MM.1S (cell line): ENCODE measurements around the gene HYOU1.

Experiments
- DNase-seq: peaks from one replicate; pipeline ENCODE4 v3.0.0-alpha.2; 2015
- H2AFZ ChIP-seq: fragments of 300-600 bp; sonication (generic); 2 replicates; pipeline ENCODE4 v1.6.0; 2016; ENCODE audit warnings: antibody characterized with exemption, low read length
- H3F3A ChIP-seq: fragments of 300-600 bp; sonication (generic); 2 replicates; pipeline ENCODE4 v1.6.1; 2016; ENCODE audit warnings: mild to moderate bottlenecking, antibody characterized with exemption, low read length, moderate library complexity, mixed read lengths; ENCODE audit not compliant: insufficient read depth
- H3K27ac ChIP-seq: fragments of 300-600 bp; sonication (generic); 2 replicates; pipeline ENCODE4 v1.5.1; 2016; ENCODE audit warnings: mild to moderate bottlenecking, low read length
- H3K27me3 ChIP-seq: fragments of 300-600 bp; sonication (generic); replicated peaks from 2 replicates; pipeline ENCODE4 v1.6.0; 2016; ENCODE audit warnings: low read length; ENCODE audit not compliant: insufficient read depth
- H3K36me3 ChIP-seq: fragments of 300-600 bp; sonication (generic); replicated peaks from 2 replicates; pipeline ENCODE4 v1.6.1; 2016; ENCODE audit warnings: mild to moderate bottlenecking, low read length, mixed read lengths; ENCODE audit not compliant: insufficient read depth
- H3K4me1 ChIP-seq: fragments of 300-600 bp; sonication (generic); 2 replicates; pipeline ENCODE4 v1.6.1; 2016; ENCODE audit warnings: low read length, mixed read lengths
- H3K4me2 ChIP-seq: fragments of 300-600 bp; sonication (generic); 2 replicates; pipeline ENCODE4 v1.6.0; 2016; ENCODE audit warnings: low read depth, low read length
- H3K4me3 ChIP-seq: fragments of 300-600 bp; sonication (generic); 2 replicates; pipeline ENCODE4 v1.5.1; 2016; ENCODE audit warnings: low read length, mixed read lengths
- H3K79me2 ChIP-seq: fragments of 300-600 bp; sonication (generic); 2 replicates; pipeline ENCODE4 v1.6.1; 2016; ENCODE audit warnings: mixed run types, low read length, mixed read lengths
- H3K9ac ChIP-seq: fragments of 300-600 bp; sonication (generic); 2 replicates; pipeline ENCODE4 v1.6.1; 2016; ENCODE audit warnings: low read length, mixed read lengths
- H3K9me2 ChIP-seq: fragments of 300-600 bp; sonication (generic); replicated peaks from 2 replicates; pipeline ENCODE4 v1.6.1; 2016; ENCODE audit warnings: mild to moderate bottlenecking, low read length, mixed read lengths; ENCODE audit not compliant: insufficient read depth
- H3K9me3 ChIP-seq: fragments of 300-600 bp; sonication (generic); replicated peaks from 2 replicates; pipeline ENCODE4 v1.6.1; 2016; ENCODE audit warnings: mild to moderate bottlenecking, low read length, mixed read lengths; ENCODE audit not compliant: insufficient read depth
- H4K20me1 ChIP-seq: fragments of 300-600 bp; sonication (generic); 2 replicates; pipeline ENCODE4 v1.6.1; 2016; ENCODE audit warnings: mild to moderate bottlenecking, low read length, moderate library complexity, mixed read lengths; ENCODE audit not compliant: insufficient read depth
- CTCF ChIP-seq: fragments of 300-600 bp; sonication (generic); IDR thresholded peaks from 2 replicates; pipeline ENCODE4 v1.5.1; 2016; ENCODE audit warnings: antibody characterized with exemption, low read length, mixed read lengths
- EZH2 ChIP-seq: fragments of 300-600 bp; sonication (generic); optimal IDR thresholded peaks from 2 replicates; pipeline ENCODE3; 2017; ENCODE audit warnings: low read depth, mild to moderate bottlenecking, antibody characterized with exemption, low read length, mixed read lengths
- EZH2phosphoT487 ChIP-seq: fragments of 300-600 bp; sonication (generic); IDR thresholded peaks from 2 replicates; pipeline ENCODE4 v1.6.1; 2018; ENCODE audit warnings: antibody characterized with exemption, low read length

The HYOU1 gene

GRCh38 chr11:119012629-119013170 lies 44.3 kb downstream of the HYOU1 start:
- Histone ChIP-seq H4K20me1 (no peaks in the 10 kb centered on the region), H3K9me2 (no peaks in the 10 kb centered on the region), H3K79me2 (peaks cover 29% of the 10 kb centered on the region), H3K9ac (no peak overlapping the region), H3F3A (peaks cover 52% of the 10 kb centered on the region), H2AFZ (no peak overlapping the region), H3K9me3 (no peaks in the 10 kb centered on the region), H3K27me3 (no peaks in the 10 kb centered on the region), H3K4me1 (peaks cover 7% of the 10 kb centered on the region; the same call in 1 of the 2 replicates), H3K27ac (no peak overlapping the region), H3K4me3 (no peak overlapping the region), H3K4me2 (no peak overlapping the region), H3K36me3 (peaks cover 12% of the 10 kb centered on the region)
- no peak for TF ChIP-seq CTCF
- no peak for TF ChIP-seq EZH2phosphoT487
- TF ChIP-seq EZH2, result no peak
- no peak for DNase-seq

GRCh38 chr11:119011476-119012053 lies 45.4 kb downstream of the HYOU1 start:
- no peak for DNase-seq

DNA sequence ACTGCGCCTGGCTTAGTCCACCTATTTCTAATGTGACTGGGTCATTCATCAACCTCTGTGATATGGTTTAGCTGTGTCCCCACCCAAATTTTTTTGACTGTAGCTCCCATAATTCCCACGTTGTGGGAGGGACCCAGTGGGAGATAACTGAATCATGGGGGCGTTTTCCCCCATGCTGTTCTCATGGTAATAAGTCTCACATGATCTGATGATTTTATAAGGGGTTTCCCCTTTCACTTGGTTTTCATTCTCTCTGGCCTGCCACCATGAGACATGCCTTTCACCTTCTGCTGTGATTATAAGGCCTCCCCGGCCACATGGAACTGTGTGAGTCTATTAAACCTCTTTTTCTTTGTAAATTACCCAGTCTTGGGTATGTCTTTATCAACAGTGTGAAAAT lies 50.3 kb downstream of the HYOU1 start:
- Histone ChIP-seq H3K79me2 (peaks cover 5% of the 10 kb centered on the region), H3K27me3 (no peaks in the 10 kb centered on the region), H3K36me3 (peaks cover 3% of the 10 kb centered on the region; the same call in 1 of the 2 replicates), H3K4me1 (no peaks in the 10 kb centered on the region), H2AFZ (no peak overlapping the region), H3K27ac (no peak overlapping the region), H3F3A (no peaks in the 10 kb centered on the region), H3K9me2 (no peaks in the 10 kb centered on the region), H3K9me3 (no peaks in the 10 kb centered on the region), H3K9ac (no peak overlapping the region), H3K4me3 (no peak overlapping the region), H4K20me1 (no peaks in the 10 kb centered on the region), H3K4me2 (no peak overlapping the region)
- no peak for TF ChIP-seq CTCF
- no peak for TF ChIP-seq EZH2
- TF ChIP-seq EZH2phosphoT487, result no peak
- DNase-seq, result no peak

More at GRCh38 chr11:119011476-119012053, 45.4 kb downstream of the HYOU1 start:
- Histone ChIP-seq H3K27ac (no peak overlapping the region), H3K9ac (no peak overlapping the region), H4K20me1 (no peaks in the 10 kb centered on the region), H3K4me2 (no peak overlapping the region), H3K36me3 (peaks cover 10% of the 10 kb centered on the region), H3F3A (peaks cover 41% of the 10 kb centered on the region), H2AFZ (no peak overlapping the region), H3K9me3 (no peaks in the 10 kb centered on the region), H3K27me3 (no peaks in the 10 kb centered on the region), H3K4me3 (no peak overlapping the region), H3K79me2 (peaks cover 18% of the 10 kb centered on the region), H3K4me1 (0 out of 2 replicates have a peak, but pooled peaks cover under 1% of the 10 kb centered on the region), H3K9me2 (no peaks in the 10 kb centered on the region)
- TF ChIP-seq EZH2phosphoT487 (no peak), CTCF (no peak), EZH2 (no peak)
